Coronary artery (tissue), 2 donors: ENCODE results near the gene SSH3.

Experiments
- DNase-seq: peaks from one replicate; pipeline ENCODE4 v3.0.0-alpha.2; 2017; ENCODE audit warnings: low spot score
- H3K27ac ChIP-seq, 2 donors: fragments of 200-600 bp; sonication (generic); one replicate each; pipeline ENCODE4 v1.5.1; 2016 to 2019
- H3K4me3 ChIP-seq: fragments of 200-600 bp; sonication (generic); 2 replicates; pipeline ENCODE4 v1.5.1; 2016; ENCODE audit warnings: mild to moderate bottlenecking, moderate library complexity
- CTCF ChIP-seq: fragments of 200-600 bp; sonication (generic); IDR thresholded peaks from one replicate; pipeline ENCODE4 v1.5.1; 2019; ENCODE audit warnings: antibody characterized with exemption

The SSH3 gene

GRCh38 chr11:67286621-67287333 is 16.6 kb upstream of the SSH3 start:
- no peak for DNase-seq
- no peak for TF ChIP-seq CTCF
- peak overlapping the region; percentile 68 to 95 for H3K27ac ChIP-seq

GRCh38 chr11:67287355-67288197 is 15.8 kb upstream of the SSH3 start:
- no peak for DNase-seq
- Histone ChIP-seq H3K4me3 (peak overlapping the region; percentile 93), H3K27ac (peak overlapping the region; percentile 68 to 95)
- no peak for TF ChIP-seq CTCF

More at GRCh38 chr11:67286621-67287333, 16.6 kb upstream of the SSH3 start:
- no peak overlapping the region for H3K4me3 ChIP-seq

DNA sequence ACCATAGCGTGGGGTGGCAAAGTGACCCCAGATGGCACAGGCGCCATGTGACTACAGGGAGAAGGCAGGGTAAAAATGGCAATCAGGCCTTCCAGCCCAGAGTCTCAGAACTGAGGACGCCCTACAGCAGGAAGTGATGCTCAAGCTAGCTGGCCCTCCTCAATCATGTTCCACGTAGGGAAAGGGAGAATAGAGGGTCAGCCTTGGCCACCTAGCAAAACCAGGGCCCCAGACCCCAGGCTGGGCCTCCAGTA is 15.2 kb upstream of the SSH3 start:
- no peak for DNase-seq
- Histone ChIP-seq H3K27ac (peak overlapping the region; percentile 68 to 95), H3K4me3 (peak overlapping the region; percentile 93)
- no peak for TF ChIP-seq CTCF

- peak overlapping the region; percentile 93 for H3K4me3 ChIP-seq
- TF ChIP-seq CTCF = no peak
- H3K27ac ChIP-seq = peak overlapping the region; percentile 68 to 95
- DNase-seq = peak; percentile 93
Measured at GRCh38 chr11:67288452-67289225, 14.7 kb upstream of the SSH3 start.

DNA sequence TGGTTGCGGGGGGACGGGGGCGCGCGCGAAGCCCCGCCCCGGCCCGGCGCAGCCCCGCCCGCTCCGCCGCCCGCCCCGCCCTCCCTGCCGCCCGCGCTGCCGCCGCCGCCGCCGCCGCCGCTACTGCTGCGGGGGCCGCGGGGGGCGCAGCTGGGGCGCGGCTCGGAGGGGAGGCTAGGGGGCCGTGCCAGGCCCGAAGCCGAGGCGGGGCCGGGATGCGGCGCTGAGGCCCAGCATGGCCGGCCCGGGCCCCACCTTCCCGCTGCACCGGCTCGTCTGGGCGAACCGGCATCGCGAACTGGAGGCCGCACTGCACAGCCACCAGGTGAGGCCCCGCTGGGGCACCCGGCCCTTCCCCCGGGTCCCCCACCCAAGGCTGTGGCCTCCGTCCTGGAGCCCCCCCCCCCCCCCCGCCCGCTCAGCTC is 14.1 kb upstream of the SSH3 start, which contains the start of gene ANKRD13D:
TSS of gene ANKRD13D (plus strand) at position 78 of the 425 bp plus-strand sequence. CDS start at position 236, 158 bp downstream.
- TF ChIP-seq CTCF = no peak
- Histone ChIP-seq H3K27ac (peak within 1 kb of the TSS; percentile 68 to 95), H3K4me3 (peak within 1 kb of the TSS; percentile 93)
- no peak for DNase-seq

GRCh38 chr11:67289651-67290479 is 13.5 kb upstream of the SSH3 start:
- TF ChIP-seq CTCF = no peak
- H3K27ac ChIP-seq = peak overlapping the region; percentile 66 to 95
- peak overlapping the region; percentile 93 for H3K4me3 ChIP-seq
- no peak for DNase-seq
